ACC112 (cell line): ENCODE data around the gene TK2.

Source experiments
- H2AFZ ChIP-seq: fragments of 200-600 bp; sonication (generic); one replicate; pipeline ENCODE4 v1.6.0; 2017; ENCODE audit warnings: antibody characterized with exemption, low read length; ENCODE audit not compliant: unreplicated experiment
- H3K27ac ChIP-seq: fragments of 200-600 bp; sonication (generic); 2 replicates; pipeline ENCODE4 v1.5.1; 2014; ENCODE audit warnings: low read depth, mild to moderate bottlenecking, antibody characterized with exemption, low read length, moderate library complexity
- H3K27me3 ChIP-seq: fragments of 200-600 bp; sonication (generic); 2 replicates; pipeline ENCODE4 v1.6.1; 2014; ENCODE audit warnings: mild to moderate bottlenecking, antibody characterized with exemption, low read length, moderate library complexity, mixed read lengths; ENCODE audit not compliant: insufficient read depth
- H3K36me3 ChIP-seq: fragments of 200-600 bp; sonication (generic); 2 replicates; pipeline ENCODE4 v1.6.1; 2016; ENCODE audit warnings: mild to moderate bottlenecking, antibody characterized with exemption, low read length, moderate library complexity, mixed read lengths; ENCODE audit not compliant: insufficient read depth
- H3K4me1 ChIP-seq: fragments of 200-600 bp; sonication (generic); one replicate; pipeline ENCODE4 v1.6.1; 2016; ENCODE audit warnings: low read length, mixed read lengths; ENCODE audit not compliant: insufficient read depth, unreplicated experiment, control insufficient read depth
- H3K4me3 ChIP-seq: fragments of 200-600 bp; sonication (generic); 2 replicates; pipeline ENCODE4 v1.5.1; 2014; ENCODE audit warnings: mild to moderate bottlenecking, low read depth, low read length
- H3K79me2 ChIP-seq: fragments of 200-600 bp; sonication (generic); one replicate; pipeline ENCODE4 v1.6.0; 2016; ENCODE audit warnings: low read length; ENCODE audit not compliant: control insufficient read depth, unreplicated experiment, insufficient read depth

The TK2 gene

DNA sequence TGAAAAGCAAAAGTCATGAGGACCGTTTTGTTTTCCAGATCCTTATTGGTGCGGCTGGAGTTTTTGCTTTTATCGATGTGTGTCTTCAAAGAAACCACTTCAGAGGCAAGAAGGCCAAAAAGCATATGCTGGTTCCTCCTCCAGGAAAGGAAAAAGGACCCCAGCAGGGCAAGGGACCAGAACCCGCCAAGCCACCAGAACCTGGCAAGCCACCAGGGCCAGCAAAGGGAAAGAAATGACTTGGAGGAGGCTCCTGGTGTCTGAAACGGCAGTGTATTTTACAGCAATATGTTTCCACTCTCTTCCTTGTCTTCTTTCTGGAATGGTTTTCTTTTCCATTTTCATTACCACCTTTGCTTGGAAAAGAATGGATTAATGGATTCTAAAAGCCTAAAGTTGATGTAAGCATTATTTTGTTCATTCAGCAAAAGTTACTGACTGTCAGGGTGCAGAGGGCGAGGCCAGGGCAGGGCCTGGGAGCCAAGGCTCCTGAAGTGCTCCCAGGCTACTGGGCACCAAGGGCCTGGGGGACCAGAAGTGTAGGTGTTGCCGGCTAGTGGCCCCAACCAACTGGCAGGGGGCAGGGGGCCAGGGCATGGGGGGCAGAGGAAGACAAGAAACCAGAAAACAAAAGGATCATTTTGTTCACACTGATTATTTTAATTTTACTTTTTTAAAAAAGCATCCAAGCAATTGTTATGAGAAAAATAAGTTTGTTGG, 38.1 kb upstream of the TK2 start:
- H3K79me2 ChIP-seq, result no peaks in the 10 kb centered on the region
- no peaks in the 10 kb centered on the region for H3K36me3 ChIP-seq
- no peak overlapping the region for H2AFZ ChIP-seq
- H3K4me3 ChIP-seq, result no peak overlapping the region
- H3K27me3 ChIP-seq, result no peaks in the 10 kb centered on the region
- no peak overlapping the region for H3K27ac ChIP-seq
- no peaks in the 10 kb centered on the region for H3K4me1 ChIP-seq

DNA sequence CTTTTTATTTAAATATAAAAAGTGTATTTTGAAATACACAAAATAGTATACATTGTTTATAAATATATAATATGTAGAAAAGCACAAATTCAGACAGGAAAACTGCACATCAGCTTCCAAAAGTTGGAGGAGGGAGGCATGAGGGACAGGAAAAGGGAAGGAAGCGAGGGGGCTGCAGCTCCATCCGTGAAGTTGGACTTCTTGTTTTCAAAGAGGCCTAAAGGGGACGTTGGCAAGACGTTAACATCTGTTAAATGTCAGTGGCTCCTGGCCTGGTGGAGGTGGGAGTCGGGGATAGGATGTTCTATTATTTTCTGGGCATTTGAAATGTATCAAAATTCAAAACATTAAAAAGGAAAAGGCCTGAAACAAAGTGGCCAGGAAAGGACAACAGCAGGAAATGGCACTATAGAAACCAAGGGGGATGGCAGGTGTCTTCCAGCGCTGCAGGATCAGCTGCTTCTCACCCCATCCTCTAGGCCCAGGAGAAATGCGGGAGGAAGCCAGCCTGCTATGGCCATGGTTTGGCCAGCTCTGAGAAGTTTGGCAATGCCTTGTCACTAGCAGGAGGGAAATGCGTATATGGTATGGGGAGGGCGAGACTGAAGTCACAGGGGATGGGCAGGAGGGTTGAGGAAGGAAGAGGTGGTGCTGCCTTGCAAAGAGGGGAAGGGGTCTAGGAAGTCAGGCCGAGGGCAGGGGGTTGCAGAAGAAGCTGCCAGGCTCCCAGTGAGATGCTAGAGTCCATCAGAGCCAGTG, 35.7 kb upstream of the TK2 start:
- H3K27ac ChIP-seq, result no peak overlapping the region
- no peak overlapping the region for H2AFZ ChIP-seq
- H3K4me3 ChIP-seq, result no peak overlapping the region

GRCh38 chr16:66581246-66581952, 31.5 kb upstream of the TK2 start:
- Histone ChIP-seq H3K27me3 (no peaks in the 10 kb centered on the region), H3K27ac (peak overlapping the region; percentile 69), H2AFZ (peak overlapping the region; percentile 82), H3K36me3 (no peaks in the 10 kb centered on the region), H3K4me3 (peak overlapping the region; percentile 9; the same call in 1 of the 2 replicates), H3K4me1 (peaks cover 20% of the 10 kb centered on the region), H3K79me2 (no peaks in the 10 kb centered on the region)

More for the DNA sequence above, 35.7 kb upstream of the TK2 start:
- H3K36me3 ChIP-seq, result no peaks in the 10 kb centered on the region
- no peaks in the 10 kb centered on the region for H3K27me3 ChIP-seq
- no peaks in the 10 kb centered on the region for H3K79me2 ChIP-seq
- peaks cover 13% of the 10 kb centered on the region for H3K4me1 ChIP-seq

GRCh38 chr16:66580605-66581209, 30.8 kb upstream of the TK2 start:
- Histone ChIP-seq H3K4me3 (0 out of 2 replicates have a peak overlapping the region, but pooled peaks have one; percentile 9), H3K36me3 (no peaks in the 10 kb centered on the region), H3K27me3 (no peaks in the 10 kb centered on the region), H2AFZ (no peak overlapping the region), H3K79me2 (no peaks in the 10 kb centered on the region), H3K4me1 (peaks cover 20% of the 10 kb centered on the region), H3K27ac (peak overlapping the region; percentile 69)

DNA sequence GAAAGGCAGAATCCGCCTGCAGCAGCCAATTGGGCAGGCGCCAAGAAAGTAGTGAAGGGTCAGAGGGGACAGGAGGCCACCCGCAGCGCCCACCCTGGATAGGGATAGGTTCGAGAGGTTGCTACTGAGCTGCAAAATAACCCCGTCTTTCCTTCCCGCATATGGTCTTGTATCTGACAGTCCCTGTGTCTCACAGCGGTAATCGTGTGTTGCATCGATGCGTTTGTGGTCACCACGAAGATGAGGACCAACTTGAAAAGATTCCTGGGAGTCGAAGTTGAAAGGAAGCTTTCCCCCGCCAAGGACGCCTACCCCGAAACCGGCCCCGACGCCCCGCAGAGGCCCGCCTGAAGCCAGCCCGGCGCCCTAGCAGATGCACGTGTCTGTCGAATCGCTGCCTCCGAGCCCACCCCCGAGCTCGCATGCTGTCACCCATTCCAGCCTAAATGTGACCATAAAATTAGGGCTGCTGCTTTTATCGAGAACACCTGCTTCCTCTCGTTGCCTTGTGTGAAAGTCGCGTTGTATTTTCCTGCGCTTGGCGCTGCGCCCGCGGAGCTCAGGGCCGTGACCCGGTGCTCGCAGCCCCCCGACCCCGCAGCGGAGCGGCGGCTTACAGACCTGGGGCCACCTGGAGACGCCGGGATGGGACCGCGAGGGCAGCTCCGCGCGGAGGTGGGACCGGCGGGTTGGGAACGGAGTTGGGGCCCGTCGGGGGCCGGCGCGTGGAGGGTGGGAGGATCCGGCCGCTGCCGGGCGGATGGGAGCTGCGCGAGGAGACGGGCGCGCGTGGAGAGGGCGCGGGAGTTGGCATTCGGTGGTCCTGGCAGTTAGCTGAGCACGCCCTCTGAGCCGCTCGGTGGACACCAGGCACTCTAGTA, 29.0 kb upstream of the TK2 start, which contains the start of gene CMTM2:
Gene CMTM2, plus strand, starts transcription at position 813 of the 881 bp plus-strand sequence. CDS start 145 bp downstream, outside the sequence.
- no peaks in the 10 kb centered on the region for H3K36me3 ChIP-seq
- no peak within 1 kb of the TSS for H3K4me3 ChIP-seq
- H2AFZ ChIP-seq, result no peak within 1 kb of the TSS
- H3K27ac ChIP-seq, result peak within 1 kb of the TSS; percentile 10; the same call in 1 of the 2 replicates
- H3K4me1 ChIP-seq, result peaks cover 20% of the 10 kb centered on the region
- H3K79me2 ChIP-seq, result no peaks in the 10 kb centered on the region
- no peaks in the 10 kb centered on the region for H3K27me3 ChIP-seq

DNA sequence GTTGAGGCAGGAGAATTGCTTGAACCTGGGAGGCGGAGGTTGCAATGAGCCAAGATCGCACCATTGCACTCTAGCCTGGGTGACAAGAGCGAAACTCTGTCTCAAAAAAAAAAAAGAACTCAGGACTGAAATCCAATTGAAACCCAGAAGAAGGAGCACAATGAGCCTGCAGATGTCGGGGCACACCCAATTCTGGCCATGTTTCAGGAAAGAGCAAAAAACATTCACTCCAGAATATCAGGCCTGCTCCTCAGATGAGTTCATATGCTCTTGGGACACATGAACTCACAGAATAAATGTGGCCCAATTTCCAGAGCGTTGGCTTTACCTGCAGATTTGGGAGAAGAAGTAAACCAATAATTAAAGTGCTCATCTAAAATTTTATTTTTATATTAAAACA, 26.4 kb upstream of the TK2 start:
- Histone ChIP-seq H3K27ac (no peak overlapping the region), H2AFZ (no peak overlapping the region), H3K4me3 (no peak overlapping the region), H3K27me3 (no peaks in the 10 kb centered on the region), H3K79me2 (no peaks in the 10 kb centered on the region), H3K4me1 (peaks cover 13% of the 10 kb centered on the region), H3K36me3 (peaks cover 3% of the 10 kb centered on the region; the same call in 1 of the 2 replicates)

DNA sequence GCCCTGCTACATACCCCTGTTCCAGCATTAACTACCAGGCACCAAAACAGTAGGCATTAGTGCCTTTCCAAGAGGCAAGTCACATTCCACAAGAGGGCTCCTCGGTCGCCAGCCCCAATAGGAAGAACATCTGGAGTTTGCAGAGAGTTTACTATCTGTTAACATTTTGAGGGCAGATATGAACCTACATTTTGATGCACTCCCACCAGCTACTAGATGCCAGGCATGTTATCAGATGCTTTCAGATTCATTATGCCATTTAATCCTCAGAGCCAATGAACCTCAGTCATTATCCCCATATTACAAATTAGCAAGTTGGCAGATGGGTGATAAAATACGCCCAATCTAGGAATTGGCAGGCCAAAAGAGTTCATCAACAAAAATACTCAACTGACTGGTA, 25.1 kb upstream of the TK2 start:
- peaks cover 9% of the 10 kb centered on the region for H3K4me1 ChIP-seq
- no peaks in the 10 kb centered on the region for H3K79me2 ChIP-seq
- peaks cover 9% of the 10 kb centered on the region; the same call in 1 of the 2 replicates for H3K36me3 ChIP-seq
- H3K27ac ChIP-seq, result no peak overlapping the region
- no peak overlapping the region for H3K4me3 ChIP-seq
- no peaks in the 10 kb centered on the region for H3K27me3 ChIP-seq
- no peak overlapping the region for H2AFZ ChIP-seq

- Histone ChIP-seq H3K79me2 (no peaks in the 10 kb centered on the region), H3K4me3 (no peak overlapping the region), H3K36me3 (peaks cover 9% of the 10 kb centered on the region; the same call in 1 of the 2 replicates), H3K27ac (no peak overlapping the region), H2AFZ (no peak overlapping the region), H3K27me3 (no peaks in the 10 kb centered on the region), H3K4me1 (peaks cover 13% of the 10 kb centered on the region)
Observed at GRCh38 chr16:66574531-66574930, 24.6 kb upstream of the TK2 start.

DNA sequence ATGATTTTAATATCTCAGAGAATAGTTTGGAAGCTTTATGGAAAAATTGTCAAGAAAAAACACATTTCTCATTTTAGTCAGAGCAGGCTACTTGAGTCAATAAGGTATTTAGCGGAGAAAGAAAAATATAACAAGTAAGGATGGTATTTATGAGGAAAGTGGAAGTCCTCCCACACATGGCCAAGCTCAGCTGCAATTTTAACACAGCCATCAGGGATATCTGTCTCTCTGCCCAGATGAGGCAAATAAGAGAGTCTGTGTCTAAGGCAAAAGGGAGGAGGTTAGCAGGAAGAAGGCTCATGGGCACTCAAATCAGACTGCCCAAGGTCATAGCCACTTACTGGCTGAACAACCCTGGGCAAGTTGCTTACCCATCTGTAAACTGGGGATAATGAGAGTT, 24.2 kb upstream of the TK2 start:
- no peak overlapping the region for H3K27ac ChIP-seq
- no peak overlapping the region for H2AFZ ChIP-seq
- H3K27me3 ChIP-seq, result no peaks in the 10 kb centered on the region
- H3K4me1 ChIP-seq, result peaks cover 18% of the 10 kb centered on the region
- no peak overlapping the region for H3K4me3 ChIP-seq
- no peaks in the 10 kb centered on the region for H3K79me2 ChIP-seq
- H3K36me3 ChIP-seq, result peaks cover 9% of the 10 kb centered on the region; the same call in 1 of the 2 replicates
